Adrenal gland (tissue), 5 donors: ENCODE data around the gene LANCL2.

Source experiments
- POLR2A ChIP-seq, 2 donors: fragments of 450-650 bp; IDR thresholded peaks; one replicate each; pipeline ENCODE4 v1.6.1; 2017; ENCODE audit warnings: antibody characterized with exemption in 2 of 2, mild to moderate bottlenecking in 2 of 2, moderate library complexity in 1 of 2
- TF ChIP-seq, protein P1 (sequence below), 6 experiments: fragments of 450-650 bp in 4 of 6; fragments of 200-600 bp in 2 of 6; sonication (generic) in 1 of 6; IDR thresholded peaks; 1 replicate in 5 of 6; 2 replicates in 1 of 6; pipeline versions ENCODE4 v1.5.1 to v1.8.0; 2016 to 2021; ENCODE audit warnings: antibody characterized with exemption in 6 of 6, mild to moderate bottlenecking in 2 of 6, moderate library complexity in 1 of 6
- donor health status: DM: no; HTN: no; CAD: no.

DNA sequence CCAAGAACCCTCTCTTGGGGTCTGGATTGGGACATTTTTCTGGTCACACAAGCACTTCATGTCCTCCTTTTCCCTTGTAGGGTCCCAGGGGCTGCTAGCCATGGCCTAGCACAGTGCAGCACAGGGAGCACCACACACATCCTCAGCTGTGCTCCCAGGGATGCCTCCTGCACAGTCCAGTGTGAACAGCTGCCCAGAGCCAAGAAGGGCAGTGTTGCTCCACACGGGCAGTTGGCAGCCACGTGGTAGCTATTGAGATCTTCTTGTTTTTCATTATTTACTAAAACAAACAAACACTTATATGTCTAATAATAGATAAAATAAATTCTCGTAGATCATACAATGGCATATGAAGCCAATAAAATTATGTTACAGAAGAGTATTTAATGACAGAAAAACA is 13.9 kb upstream of the LANCL2 start:
- TF ChIP-seq, protein P1, sequence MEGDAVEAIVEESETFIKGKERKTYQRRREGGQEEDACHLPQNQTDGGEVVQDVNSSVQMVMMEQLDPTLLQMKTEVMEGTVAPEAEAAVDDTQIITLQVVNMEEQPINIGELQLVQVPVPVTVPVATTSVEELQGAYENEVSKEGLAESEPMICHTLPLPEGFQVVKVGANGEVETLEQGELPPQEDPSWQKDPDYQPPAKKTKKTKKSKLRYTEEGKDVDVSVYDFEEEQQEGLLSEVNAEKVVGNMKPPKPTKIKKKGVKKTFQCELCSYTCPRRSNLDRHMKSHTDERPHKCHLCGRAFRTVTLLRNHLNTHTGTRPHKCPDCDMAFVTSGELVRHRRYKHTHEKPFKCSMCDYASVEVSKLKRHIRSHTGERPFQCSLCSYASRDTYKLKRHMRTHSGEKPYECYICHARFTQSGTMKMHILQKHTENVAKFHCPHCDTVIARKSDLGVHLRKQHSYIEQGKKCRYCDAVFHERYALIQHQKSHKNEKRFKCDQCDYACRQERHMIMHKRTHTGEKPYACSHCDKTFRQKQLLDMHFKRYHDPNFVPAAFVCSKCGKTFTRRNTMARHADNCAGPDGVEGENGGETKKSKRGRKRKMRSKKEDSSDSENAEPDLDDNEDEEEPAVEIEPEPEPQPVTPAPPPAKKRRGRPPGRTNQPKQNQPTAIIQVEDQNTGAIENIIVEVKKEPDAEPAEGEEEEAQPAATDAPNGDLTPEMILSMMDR (IDR thresholded peaks at IDR 0.05) = no peak
- no peak for TF ChIP-seq POLR2A (IDR thresholded peaks at IDR 0.05)
